ENCODE data around the gene KRT6B. TPM values are rescaled to one million over a fixed set of nuclear protein-coding genes. Genes with fewer than 3 reads are reported as not detected.

The KRT6B gene
- total RNA-seq, 1 experiment from 2014 or later, result not detected

GRCh38 chr12:52436828-52437474, 15.0 kb downstream of the KRT6B start (continued):
- TF ChIP-seq CTCF (IDR thresholded peaks at IDR 0.05 in 2 of 3, conservative IDR thresholded peaks at IDR 0.05 in 1 of 3; ENCODE audit: borderline replicate concordance in 1 of 3, insufficient read depth in 1 of 3, low read depth in 2 of 3, low read length in 2 of 3), result no peak

DNA sequence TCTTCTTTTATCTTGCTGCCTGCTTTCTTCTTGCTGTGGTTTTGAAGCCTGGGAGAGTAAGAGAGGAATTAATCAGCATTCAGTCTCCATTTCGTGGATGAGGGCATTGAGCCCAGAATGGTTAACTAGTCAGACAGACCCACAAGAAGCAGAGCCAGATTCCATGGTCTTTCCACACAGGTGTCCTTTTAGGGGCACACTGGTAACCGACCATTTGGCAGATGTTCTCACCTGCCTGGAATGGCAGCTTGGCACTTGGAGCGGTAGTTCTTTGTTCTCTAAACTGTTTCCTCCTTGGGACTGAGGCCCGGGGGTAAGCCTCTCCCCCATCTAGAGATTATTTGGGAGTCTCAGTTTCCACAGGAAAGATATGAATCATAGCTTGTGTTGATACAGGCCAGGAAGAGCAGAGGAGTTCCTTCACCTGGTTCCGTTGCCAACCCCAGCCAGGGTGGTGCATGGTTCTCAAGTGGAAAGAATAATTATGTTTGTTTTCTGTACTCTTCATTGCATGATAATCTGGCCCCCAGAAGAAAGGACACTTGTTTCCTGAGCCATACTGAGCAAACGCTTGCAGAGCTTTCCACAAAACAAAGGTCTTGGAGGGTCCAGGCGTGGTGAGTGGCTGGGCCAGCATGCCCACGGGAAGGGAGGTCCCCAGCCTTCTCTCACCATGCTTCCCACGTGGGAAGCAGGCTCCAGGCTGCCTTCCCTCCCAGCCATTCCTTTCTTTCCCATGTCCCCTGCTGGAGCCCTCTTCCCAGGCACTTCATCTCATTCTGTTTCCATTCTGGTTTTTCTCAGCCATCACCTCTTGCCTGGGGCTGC, 15.7 kb downstream of the KRT6B start:
- no TSS peak for BruUV-seq (replicated peaks)
- POLR2A ChIA-PET, result interaction anchor here (1.0 kb wide), 1 partner anchor 8 kb away, joined by 3 read pairs; no protein-coding TSS in a partner anchor
- no peak for TF ChIP-seq ELF1 (IDR thresholded peaks at IDR 0.05; ENCODE audit: borderline replicate concordance, low read depth)
- no peak for TF ChIP-seq CTCF (IDR thresholded peaks at IDR 0.05 in 2 of 3, conservative IDR thresholded peaks at IDR 0.05 in 1 of 3; ENCODE audit: borderline replicate concordance in 1 of 3, insufficient read depth in 1 of 3, low read depth in 2 of 3, low read length in 2 of 3)
- no peak for TF ChIP-seq SIN3A (IDR thresholded peaks at IDR 0.05; ENCODE audit: low read depth)
- no peak for TF ChIP-seq ZNF274 (IDR thresholded peaks at IDR 0.05; ENCODE audit: low read depth, low read length)
- TF ChIP-seq FOSL1 (IDR thresholded peaks at IDR 0.05; ENCODE audit: low read depth), result no peak
- no peak for TF ChIP-seq EZH2 (IDR thresholded peaks at IDR 0.05)
- TF ChIP-seq, protein P1, sequence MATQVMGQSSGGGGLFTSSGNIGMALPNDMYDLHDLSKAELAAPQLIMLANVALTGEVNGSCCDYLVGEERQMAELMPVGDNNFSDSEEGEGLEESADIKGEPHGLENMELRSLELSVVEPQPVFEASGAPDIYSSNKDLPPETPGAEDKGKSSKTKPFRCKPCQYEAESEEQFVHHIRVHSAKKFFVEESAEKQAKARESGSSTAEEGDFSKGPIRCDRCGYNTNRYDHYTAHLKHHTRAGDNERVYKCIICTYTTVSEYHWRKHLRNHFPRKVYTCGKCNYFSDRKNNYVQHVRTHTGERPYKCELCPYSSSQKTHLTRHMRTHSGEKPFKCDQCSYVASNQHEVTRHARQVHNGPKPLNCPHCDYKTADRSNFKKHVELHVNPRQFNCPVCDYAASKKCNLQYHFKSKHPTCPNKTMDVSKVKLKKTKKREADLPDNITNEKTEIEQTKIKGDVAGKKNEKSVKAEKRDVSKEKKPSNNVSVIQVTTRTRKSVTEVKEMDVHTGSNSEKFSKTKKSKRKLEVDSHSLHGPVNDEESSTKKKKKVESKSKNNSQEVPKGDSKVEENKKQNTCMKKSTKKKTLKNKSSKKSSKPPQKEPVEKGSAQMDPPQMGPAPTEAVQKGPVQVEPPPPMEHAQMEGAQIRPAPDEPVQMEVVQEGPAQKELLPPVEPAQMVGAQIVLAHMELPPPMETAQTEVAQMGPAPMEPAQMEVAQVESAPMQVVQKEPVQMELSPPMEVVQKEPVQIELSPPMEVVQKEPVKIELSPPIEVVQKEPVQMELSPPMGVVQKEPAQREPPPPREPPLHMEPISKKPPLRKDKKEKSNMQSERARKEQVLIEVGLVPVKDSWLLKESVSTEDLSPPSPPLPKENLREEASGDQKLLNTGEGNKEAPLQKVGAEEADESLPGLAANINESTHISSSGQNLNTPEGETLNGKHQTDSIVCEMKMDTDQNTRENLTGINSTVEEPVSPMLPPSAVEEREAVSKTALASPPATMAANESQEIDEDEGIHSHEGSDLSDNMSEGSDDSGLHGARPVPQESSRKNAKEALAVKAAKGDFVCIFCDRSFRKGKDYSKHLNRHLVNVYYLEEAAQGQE (IDR thresholded peaks at IDR 0.05; ENCODE audit: low read depth), result no peak
- TF ChIP-seq EZH2phosphoT487 (IDR thresholded peaks at IDR 0.05; ENCODE audit: borderline replicate concordance), result no peak
- TF ChIP-seq MAX (IDR thresholded peaks at IDR 0.05), result no peak
- TF ChIP-seq POLR2AphosphoS5 (IDR thresholded peaks at IDR 0.05; ENCODE audit: low read depth, low read length), result no peak
- TF ChIP-seq YY1 (IDR thresholded peaks at IDR 0.05; ENCODE audit: extremely low read depth, insufficient replicate concordance, low read depth, low read length), result no peak
- no peak for TF ChIP-seq JUND (IDR thresholded peaks at IDR 0.05)
- TF ChIP-seq ZFX (IDR thresholded peaks at IDR 0.05), result no peak
- TF ChIP-seq ATF3 (IDR thresholded peaks at IDR 0.05), result no peak

More for the DNA sequence above, 15.7 kb downstream of the KRT6B start:
- ATAC-seq, result no peak
- DNase-seq (ENCODE audit: low read depth, low spot score), result no peak
- Histone ChIP-seq H3K27me3 (ENCODE audit: insufficient read depth, low read length) (no peaks in the 10 kb centered on the region), H4K20me1 (ENCODE audit: insufficient read depth) (no peaks in the 10 kb centered on the region), H3K9me3 (ENCODE audit: control insufficient read depth in 1 of 2, insufficient read depth in 1 of 2, low read depth in 1 of 2, low read length in 2 of 2) (no peaks in the 10 kb centered on the region), H3K9ac (ENCODE audit: low read length) (no peak overlapping the region), H3K4me1 (ENCODE audit: control insufficient read depth in 1 of 2, insufficient read depth in 2 of 2, low read length in 2 of 2) (peaks cover 9 to 58% of the 10 kb centered on the region in 2 experiments), H3K36me3 (ENCODE audit: control insufficient read depth in 1 of 2, insufficient read depth in 2 of 2, low read length in 2 of 2) (no peaks in the 10 kb centered on the region), H3K27ac (ENCODE audit: low read depth, low read length) (no peak overlapping the region), H2AFZ (ENCODE audit: low read depth, low read length, poor library complexity, severe bottlenecking) (no peak overlapping the region), H3K9me2 (ENCODE audit: insufficient read depth) (no peaks in the 10 kb centered on the region), H3K4me2 (ENCODE audit: low read length) (no peak overlapping the region; the same call in 1 of the 2 replicates), H3K4me3 (replicated peaks in 1 of 2; ENCODE audit: low read depth in 1 of 2, low read length in 2 of 2) (no peak overlapping the region), H3K79me2 (ENCODE audit: insufficient read depth, low read length) (no peaks in the 10 kb centered on the region)
- ChIA-PET CTCF (no interaction called here), RAD21 (ENCODE audit: low non-redundant PET in 1 of 2, low total read pairs in 2 of 2, uncharacterized antibody in 2 of 2, unreplicated experiment in 2 of 2) (no interaction called here)
- intact Hi-C loops (cut with micrococcal nuclease), result no loop called here
